ENCODE results near the gene MPIG6B.
A peak's percentile ranks its signal among the peaks of the same experiment; 100 is the strongest.

The MPIG6B gene

DNA sequence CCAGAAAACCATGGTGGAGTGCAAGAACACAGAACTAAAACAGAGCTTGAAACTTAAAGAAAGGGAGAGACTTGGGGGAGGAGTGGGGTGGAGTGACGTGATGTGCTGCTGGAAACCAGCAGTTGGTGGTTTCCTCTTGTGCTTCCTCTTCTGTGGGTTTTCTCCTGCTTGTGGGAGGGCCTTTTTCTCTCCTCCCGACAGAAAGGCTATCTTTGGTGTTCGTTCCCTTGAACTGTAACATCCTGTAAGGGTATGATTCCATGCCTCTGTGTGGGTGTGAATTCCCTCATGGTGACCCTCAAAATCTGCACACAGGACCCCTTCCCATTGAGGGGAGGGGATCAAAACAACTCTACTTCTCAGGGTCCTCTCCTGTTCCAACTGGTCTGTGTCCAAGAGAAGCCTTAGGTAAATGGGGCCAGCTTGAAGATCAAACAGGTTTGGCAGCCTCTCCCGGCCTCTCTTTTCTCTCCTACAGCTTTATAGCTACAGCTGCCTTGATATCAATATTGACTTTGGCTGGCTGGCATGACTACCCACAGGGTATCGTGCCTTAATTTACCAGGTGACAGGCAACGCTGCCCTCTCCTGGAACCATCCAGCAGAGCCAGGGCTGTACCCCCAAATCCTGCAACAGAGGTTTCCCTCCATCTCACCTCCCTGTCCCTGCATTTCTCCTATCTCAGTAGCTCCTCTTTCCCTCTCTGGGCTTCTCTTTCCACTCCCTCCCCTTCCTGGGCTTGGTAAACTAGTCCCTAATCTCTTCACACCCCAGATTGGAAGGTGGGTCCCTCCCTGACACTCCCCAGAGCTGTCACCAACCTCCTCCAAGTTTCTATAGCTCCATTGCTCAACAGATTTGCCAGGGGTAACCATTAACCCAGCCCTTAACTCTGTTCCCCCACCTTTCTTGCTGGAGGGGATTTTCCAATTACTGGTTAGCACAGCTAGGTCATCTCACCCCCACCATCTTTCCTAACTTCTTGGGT is 15.1 kb downstream of the MPIG6B start:
- H3K36me3 ChIP-seq (ENCODE audit: control insufficient read depth in 2 of 2, insufficient read depth in 1 of 2, low read length in 2 of 2), result peaks cover 14 to 36% of the 10 kb centered on the region in 2 experiments; a peak in 2 of 3 replicates
- H3K27ac ChIP-seq (ENCODE audit: extremely low read depth, low read depth, low read length), result peak overlapping the region; percentile 63
- H3K9me3 ChIP-seq (ENCODE audit: control insufficient read depth, insufficient read depth, low read depth, low read length), result no peaks in the 10 kb centered on the region
- H3K4me1 ChIP-seq (ENCODE audit: control insufficient read depth, insufficient read depth, low read length), result peaks cover 35% of the 10 kb centered on the region
- ChIA-PET CTCF (interaction anchor here (0.6 to 4.7 kb wide), 16 partner anchors 8 to 427 kb away, joined by 3 to 39 read pairs (median 4); partner anchors contain the start of genes CSNK2B, GPANK1, LY6G5C and VARS1), POLR2A (interaction anchor here (0.7 to 6.8 kb wide), 15 partner anchors 9 to 124 kb away, joined by 3 to 102 read pairs (median 4); partner anchors contain the start of genes ABHD16A, CSNK2B, DDAH2 and GPANK1)
- no peak overlapping the region for H3K4me3 ChIP-seq (ENCODE audit: low read depth, low read length)
- TF ChIP-seq KLF10 (tag by site-specific recombination; IDR thresholded peaks at IDR 0.05) (no peak), ZNF26 (tag by site-specific recombination; IDR thresholded peaks at IDR 0.05) (no peak), SALL2 (tag by site-specific recombination; IDR thresholded peaks at IDR 0.05; ENCODE audit: borderline replicate concordance) (no peak), YY2 (tag by site-specific recombination; IDR thresholded peaks at IDR 0.05) (no peak), ZNF561 (tag by site-specific recombination; IDR thresholded peaks at IDR 0.05; ENCODE audit: borderline replicate concordance) (no peak), ZNF350 (tag by site-specific recombination; IDR thresholded peaks at IDR 0.05) (no peak), ZNF174 (tag by site-specific recombination; IDR thresholded peaks at IDR 0.05) (no peak), ZNF558 (tag by site-specific recombination; IDR thresholded peaks at IDR 0.05) (no peak), MYNN (tag by site-specific recombination; IDR thresholded peaks at IDR 0.05; ENCODE audit: borderline replicate concordance) (no peak), ZNF221 (tag by site-specific recombination; IDR thresholded peaks at IDR 0.05; ENCODE audit: borderline replicate concordance) (no peak), KLF17 (tag by site-specific recombination; IDR thresholded peaks at IDR 0.05) (no peak; the same call in none of the 2 replicates), ZNF280C (tag by site-specific recombination; IDR thresholded peaks at IDR 0.05) (no peak), HIC1 (tag by site-specific recombination; IDR thresholded peaks at IDR 0.05) (peak; percentile 34; the same call in 1 of the 2 replicates), ZNF747 (tag by site-specific recombination; IDR thresholded peaks at IDR 0.05) (no peak), HOXA7 (CRISPR knock-in tag; IDR thresholded peaks at IDR 0.05; ENCODE audit: borderline replicate concordance) (no peak), ZNF510 (tag by site-specific recombination; IDR thresholded peaks at IDR 0.05; ENCODE audit: insufficient replicate concordance) (no peak), ZNF600 (tag by site-specific recombination; IDR thresholded peaks at IDR 0.05) (peak; percentile 77), ZNF529 (tag by site-specific recombination; IDR thresholded peaks at IDR 0.05; ENCODE audit: insufficient replicate concordance) (no peak), ZNF146 (tag by site-specific recombination; IDR thresholded peaks at IDR 0.05) (no peak), ZNF621 (tag by site-specific recombination; IDR thresholded peaks at IDR 0.05) (no peak), GLIS2 (tag by site-specific recombination; IDR thresholded peaks at IDR 0.05) (peak; percentile 42; the same call in 1 of the 2 replicates), BCL6B (tag by site-specific recombination; IDR thresholded peaks at IDR 0.05) (no peak)
- TF ChIP-seq, protein P1, sequence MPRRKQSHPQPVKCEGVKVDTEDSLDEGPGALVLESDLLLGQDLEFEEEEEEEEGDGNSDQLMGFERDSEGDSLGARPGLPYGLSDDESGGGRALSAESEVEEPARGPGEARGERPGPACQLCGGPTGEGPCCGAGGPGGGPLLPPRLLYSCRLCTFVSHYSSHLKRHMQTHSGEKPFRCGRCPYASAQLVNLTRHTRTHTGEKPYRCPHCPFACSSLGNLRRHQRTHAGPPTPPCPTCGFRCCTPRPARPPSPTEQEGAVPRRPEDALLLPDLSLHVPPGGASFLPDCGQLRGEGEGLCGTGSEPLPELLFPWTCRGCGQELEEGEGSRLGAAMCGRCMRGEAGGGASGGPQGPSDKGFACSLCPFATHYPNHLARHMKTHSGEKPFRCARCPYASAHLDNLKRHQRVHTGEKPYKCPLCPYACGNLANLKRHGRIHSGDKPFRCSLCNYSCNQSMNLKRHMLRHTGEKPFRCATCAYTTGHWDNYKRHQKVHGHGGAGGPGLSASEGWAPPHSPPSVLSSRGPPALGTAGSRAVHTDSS (tag by site-specific recombination; IDR thresholded peaks at IDR 0.05), result no peak; the same call in 1 of the 2 replicates
- TF ChIP-seq, protein P2, sequence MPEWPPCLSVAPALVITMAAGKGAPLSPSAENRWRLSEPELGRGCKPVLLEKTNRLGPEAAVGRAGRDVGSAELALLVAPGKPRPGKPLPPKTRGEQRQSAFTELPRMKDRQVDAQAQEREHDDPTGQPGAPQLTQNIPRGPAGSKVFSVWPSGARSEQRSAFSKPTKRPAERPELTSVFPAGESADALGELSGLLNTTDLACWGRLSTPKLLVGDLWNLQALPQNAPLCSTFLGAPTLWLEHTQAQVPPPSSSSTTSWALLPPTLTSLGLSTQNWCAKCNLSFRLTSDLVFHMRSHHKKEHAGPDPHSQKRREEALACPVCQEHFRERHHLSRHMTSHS (tag by site-specific recombination; IDR thresholded peaks at IDR 0.05), result no peak
